ENCODE measurements around the gene SCG5.

The SCG5 gene

DNA sequence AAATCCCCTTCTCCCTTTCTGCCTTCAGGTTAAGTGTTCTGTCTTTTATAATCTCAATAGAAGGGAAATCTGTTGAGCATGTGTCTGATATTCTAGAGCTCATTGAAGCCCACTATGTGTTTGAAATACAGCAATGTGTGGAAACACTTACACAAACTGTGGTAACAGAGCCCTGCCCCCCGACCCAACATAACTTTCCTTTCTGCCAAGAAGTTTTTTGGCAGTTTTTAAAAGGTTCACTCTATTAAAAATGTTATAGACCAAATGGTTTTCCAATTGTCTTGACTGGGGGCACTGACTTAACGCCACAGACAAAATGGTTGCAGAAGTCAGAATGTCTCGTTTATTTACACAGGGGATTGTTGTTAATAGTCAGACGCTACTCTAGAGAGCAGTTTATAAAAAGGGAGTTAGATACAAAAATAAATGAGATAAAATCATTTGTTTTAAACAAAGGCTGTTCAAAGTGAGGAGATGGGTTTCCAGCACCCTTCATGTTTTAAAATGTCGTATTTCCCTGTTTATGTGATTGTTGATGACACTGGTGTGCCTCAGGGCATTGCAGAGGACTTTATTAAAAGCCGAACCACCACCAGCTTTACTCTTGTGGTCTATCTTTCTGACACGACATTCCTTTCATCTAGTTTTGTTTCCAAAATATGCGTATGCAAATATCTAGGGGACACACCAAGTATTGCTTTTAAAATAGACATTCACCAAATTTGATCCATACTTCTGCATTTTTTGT lies 49.6 kb downstream of the SCG5 start:
- TF ChIP-seq, protein P1, sequence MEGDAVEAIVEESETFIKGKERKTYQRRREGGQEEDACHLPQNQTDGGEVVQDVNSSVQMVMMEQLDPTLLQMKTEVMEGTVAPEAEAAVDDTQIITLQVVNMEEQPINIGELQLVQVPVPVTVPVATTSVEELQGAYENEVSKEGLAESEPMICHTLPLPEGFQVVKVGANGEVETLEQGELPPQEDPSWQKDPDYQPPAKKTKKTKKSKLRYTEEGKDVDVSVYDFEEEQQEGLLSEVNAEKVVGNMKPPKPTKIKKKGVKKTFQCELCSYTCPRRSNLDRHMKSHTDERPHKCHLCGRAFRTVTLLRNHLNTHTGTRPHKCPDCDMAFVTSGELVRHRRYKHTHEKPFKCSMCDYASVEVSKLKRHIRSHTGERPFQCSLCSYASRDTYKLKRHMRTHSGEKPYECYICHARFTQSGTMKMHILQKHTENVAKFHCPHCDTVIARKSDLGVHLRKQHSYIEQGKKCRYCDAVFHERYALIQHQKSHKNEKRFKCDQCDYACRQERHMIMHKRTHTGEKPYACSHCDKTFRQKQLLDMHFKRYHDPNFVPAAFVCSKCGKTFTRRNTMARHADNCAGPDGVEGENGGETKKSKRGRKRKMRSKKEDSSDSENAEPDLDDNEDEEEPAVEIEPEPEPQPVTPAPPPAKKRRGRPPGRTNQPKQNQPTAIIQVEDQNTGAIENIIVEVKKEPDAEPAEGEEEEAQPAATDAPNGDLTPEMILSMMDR (IDR thresholded peaks at IDR 0.05; ENCODE audit: extremely low read depth, insufficient read depth, missing control alignments) = no peak
- DNase-seq (ENCODE audit: low spot score) = no peak
- in situ Hi-C loops (cut with MboI; ENCODE audit: low pct_unique_long_range_greater_than_20kb, low sequenced_read_pairs, unreplicated experiment) = no loop called here

DNA sequence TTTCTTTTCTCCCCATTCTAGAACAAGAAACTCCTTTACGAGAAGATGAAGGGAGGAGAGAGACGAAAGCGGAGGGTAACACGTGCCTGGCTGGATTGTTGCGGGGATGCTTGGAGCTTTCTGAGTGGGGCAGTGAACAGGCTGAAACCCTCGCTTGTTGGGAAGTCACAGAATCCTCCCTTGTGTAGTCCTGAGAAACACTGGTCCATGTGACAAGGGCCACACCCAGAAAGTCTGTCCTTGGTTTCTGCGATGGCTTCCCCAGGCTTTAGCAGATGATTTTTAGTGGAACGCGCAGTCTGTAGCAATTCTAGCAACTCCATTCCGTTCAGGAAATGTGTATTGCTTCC lies 50.2 kb downstream of the SCG5 start:
- in situ Hi-C loops (cut with MboI; ENCODE audit: low pct_unique_long_range_greater_than_20kb, low sequenced_read_pairs, unreplicated experiment) = no loop called here
- TF ChIP-seq, protein P1 (IDR thresholded peaks at IDR 0.05; ENCODE audit: extremely low read depth, insufficient read depth, missing control alignments) = no peak
- no peak for DNase-seq (ENCODE audit: low spot score)

DNA sequence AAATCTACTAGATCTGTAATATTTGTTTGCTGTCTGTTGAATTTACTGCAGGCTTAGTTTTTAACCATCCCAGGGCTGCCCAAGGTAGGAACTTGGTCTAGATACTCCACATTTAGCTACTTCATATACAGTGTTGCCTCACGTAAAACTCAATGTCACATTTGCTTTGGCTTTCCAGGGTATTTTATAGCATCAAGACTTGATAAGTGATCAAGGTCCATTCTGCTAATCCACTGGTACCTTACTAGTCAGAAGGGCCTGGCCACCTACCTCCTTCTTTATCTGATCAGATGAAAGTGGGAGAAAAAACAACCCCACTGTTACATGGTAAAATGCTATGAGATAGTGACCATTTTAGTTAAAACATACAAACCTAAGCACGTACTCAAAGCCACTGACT lies 50.8 kb downstream of the SCG5 start:
- in situ Hi-C loops (cut with MboI; ENCODE audit: low pct_unique_long_range_greater_than_20kb, low sequenced_read_pairs, unreplicated experiment) = no loop called here
- DNase-seq (ENCODE audit: low spot score) = no peak
- TF ChIP-seq, protein P1 (IDR thresholded peaks at IDR 0.05; ENCODE audit: extremely low read depth, insufficient read depth, missing control alignments) = no peak

DNA sequence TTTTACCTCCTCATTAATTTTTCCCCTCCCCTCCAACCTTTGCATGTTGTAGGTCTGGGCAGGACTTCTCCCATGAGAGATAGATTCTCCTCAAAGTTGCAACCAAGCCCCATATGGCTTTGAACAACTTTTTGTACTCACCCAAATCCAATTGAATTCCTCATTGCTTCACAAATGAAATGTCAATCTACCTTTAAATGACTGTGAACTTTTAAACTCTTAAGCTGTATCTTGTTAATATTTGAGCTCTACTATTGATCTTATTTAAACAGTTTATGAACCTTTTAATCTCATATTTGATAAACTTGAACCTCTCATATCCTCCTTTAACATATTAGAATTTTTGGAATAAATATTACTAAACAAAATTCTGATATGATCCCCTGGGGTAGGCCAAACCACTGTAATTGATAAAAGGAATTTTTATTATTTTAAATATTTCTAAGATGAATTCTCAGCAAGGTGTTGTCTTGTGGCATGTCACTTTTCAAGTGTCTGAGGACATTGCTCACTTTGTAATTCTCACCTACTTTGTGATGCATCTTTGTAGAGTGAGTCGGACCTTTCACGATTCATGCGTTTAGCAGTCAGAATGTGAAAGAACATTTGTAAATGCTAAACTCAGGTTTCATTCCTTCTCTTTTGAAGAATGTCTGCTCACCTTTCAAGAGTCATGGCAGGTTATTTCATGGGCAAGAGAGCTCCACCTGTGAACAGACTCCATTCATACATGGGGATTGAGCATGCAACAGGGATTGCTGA lies 52.9 kb downstream of the SCG5 start:
- in situ Hi-C loops (cut with MboI; ENCODE audit: low pct_unique_long_range_greater_than_20kb, low sequenced_read_pairs, unreplicated experiment) = no loop called here
- DNase-seq (ENCODE audit: low spot score) = no peak
- TF ChIP-seq, protein P1 (IDR thresholded peaks at IDR 0.05; ENCODE audit: extremely low read depth, insufficient read depth, missing control alignments) = no peak

DNA sequence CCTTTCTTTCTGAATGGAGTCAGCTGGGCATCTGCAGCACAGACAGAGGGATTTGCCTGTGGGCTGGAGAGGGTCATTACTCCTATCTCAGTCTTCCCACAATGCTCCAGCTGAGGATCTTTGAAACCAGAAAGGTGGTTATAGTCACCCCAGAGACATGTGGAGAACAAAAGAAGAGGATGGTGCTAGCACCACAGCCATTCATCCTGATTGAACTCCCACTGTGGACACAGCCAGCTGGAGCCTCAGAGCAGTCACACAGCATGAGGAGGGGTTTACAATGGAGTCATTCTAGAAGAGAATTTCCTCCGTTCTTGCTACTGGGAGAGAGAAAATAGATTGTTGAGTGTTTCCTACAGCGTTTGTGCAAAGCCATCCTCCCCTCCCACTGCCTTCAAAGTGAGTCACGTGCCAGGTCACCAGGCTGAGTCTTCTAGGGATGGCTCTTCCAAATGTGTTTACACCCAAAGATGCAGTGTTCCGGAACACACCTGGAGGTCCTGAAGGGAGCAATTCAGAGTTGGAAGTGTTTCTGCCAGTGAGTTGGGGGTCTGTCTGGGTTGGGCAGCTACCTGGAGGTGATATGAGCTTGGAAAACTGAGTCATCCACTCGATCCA lies 57.4 kb downstream of the SCG5 start:
- TF ChIP-seq, protein P1 (IDR thresholded peaks at IDR 0.05; ENCODE audit: extremely low read depth, insufficient read depth, missing control alignments) = no peak
- in situ Hi-C loops (cut with MboI; ENCODE audit: low pct_unique_long_range_greater_than_20kb, low sequenced_read_pairs, unreplicated experiment) = no loop called here
- DNase-seq (ENCODE audit: low spot score) = no peak

DNA sequence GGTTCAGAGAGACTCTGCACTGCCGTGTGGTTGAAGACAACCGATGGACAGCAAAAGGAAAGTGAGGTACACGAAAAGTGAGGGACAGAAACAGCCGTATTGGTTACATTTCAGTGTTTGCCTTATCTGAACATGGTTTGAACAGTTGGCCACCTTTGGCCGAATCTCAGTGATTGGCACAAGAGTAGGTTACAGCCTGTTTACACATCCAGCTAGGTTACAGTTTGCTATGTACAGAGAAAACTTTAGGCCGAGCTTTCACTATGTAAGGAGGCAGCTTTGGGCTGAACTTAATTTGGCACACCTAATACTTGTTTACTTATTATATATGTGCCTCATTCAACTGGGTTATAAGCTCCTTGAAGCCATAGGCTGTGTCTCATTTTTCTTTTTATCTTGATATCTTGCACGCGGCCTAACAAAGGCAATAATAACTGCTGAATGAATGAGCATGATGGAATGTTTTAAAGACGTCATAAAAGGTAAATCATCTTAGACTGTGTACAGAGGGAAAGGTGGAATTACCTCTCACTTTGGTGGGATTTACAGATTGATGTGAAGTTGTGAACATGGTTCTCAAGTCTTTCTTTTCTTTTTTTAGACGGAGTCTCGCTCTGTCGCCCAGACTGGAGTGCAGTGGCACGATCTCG lies 59.1 kb downstream of the SCG5 start:
- TF ChIP-seq, protein P1 (IDR thresholded peaks at IDR 0.05; ENCODE audit: extremely low read depth, insufficient read depth, missing control alignments) = no peak
- in situ Hi-C loops (cut with MboI; ENCODE audit: low pct_unique_long_range_greater_than_20kb, low sequenced_read_pairs, unreplicated experiment) = no loop called here
- no peak for DNase-seq (ENCODE audit: low spot score)
